ENCODE measurements around the gene GPR107. TPM values are rescaled to one million over a fixed set of nuclear protein-coding genes. Genes with fewer than 3 reads are reported as not detected.
A peak's percentile ranks its signal among the peaks of the same experiment; 100 is the strongest.

Gene GPR107
- polyA plus RNA-seq, 3 donors = 6.0 to 22.6 (median 6.0) TPM

DNA sequence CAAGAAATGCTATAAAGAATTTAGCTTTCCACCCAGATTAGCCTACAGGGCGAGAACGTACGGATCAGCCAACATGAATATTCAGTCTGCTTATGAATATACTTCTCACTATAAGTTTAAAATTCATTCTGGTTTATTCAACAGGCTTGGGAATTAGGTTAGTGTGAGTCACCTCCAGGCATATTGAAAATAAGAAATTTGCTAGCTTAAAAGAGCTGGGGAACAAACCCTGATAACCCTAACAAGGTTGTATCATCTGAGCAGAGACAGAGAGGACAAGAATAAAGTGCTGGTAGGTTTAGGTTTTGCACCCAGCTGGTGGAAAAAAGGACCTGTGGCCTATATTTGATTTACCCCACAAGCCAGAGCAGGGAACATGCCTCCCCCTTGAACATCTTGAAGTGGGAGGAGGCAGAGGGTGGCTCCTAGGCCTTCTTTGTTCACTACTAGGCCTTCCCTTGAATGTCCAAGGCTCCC, 23.0 kb upstream of the GPR107 start:
- Mint-ChIP-seq H3K9me3 (peaks cover 0 to 8% (median 4%) of the 10 kb centered on the region in 7 donors), H3K4me3 (no peak overlapping the region), H3K27me3 (ENCODE audit: low read depth in 3 of 3) (no peaks in the 10 kb centered on the region), H3K4me1 (peaks cover 93% of the 10 kb centered on the region), H3K27ac (peak overlapping the region; percentile 12 to 88 (median 74)), H3K36me3 (peaks cover 13 to 22% of the 10 kb centered on the region in 2 donors)
- DNase-seq = no peak
- H3K4me2 ChIP-seq (replicated peaks; ENCODE audit: extremely low read depth, low read length, poor library complexity, severe bottlenecking) = no peak overlapping the region
- peaks cover 100% of the 10 kb centered on the region for H3K79me2 ChIP-seq (ENCODE audit: insufficient read depth, low read length)
- no CpG with 5 or more reads among the region's 3 CpGs for WGBS (ENCODE audit: insufficient coverage)
- H3K36me3 ChIP-seq (replicated peaks in 1 of 2; ENCODE audit: control insufficient read depth in 1 of 2, insufficient read depth in 2 of 2, low read length in 2 of 2) = no peaks in the 10 kb centered on the region
- no peak overlapping the region for H2AFZ ChIP-seq (ENCODE audit: insufficient read depth, low read depth, low read length, poor library complexity, severe bottlenecking)
- peak overlapping the region; percentile 5 to 60 for H3K27ac ChIP-seq (ENCODE audit: low read depth in 1 of 2, low read length in 2 of 2)
- intact Hi-C loops (cut with micrococcal nuclease) = loop anchor here (5.0 kb wide), 1 partner anchor 33 kb away; no protein-coding TSS in a partner anchor
- peaks cover 95% of the 10 kb centered on the region for H4K20me1 ChIP-seq (ENCODE audit: insufficient read depth, low read length)
- peaks cover 0 to 2% of the 10 kb centered on the region in 2 donors for H3K9me3 ChIP-seq (replicated peaks in 1 of 2; ENCODE audit: control insufficient read depth in 1 of 2, insufficient read depth in 1 of 2, low read length in 2 of 2)
- TF ChIP-seq, protein P1, sequence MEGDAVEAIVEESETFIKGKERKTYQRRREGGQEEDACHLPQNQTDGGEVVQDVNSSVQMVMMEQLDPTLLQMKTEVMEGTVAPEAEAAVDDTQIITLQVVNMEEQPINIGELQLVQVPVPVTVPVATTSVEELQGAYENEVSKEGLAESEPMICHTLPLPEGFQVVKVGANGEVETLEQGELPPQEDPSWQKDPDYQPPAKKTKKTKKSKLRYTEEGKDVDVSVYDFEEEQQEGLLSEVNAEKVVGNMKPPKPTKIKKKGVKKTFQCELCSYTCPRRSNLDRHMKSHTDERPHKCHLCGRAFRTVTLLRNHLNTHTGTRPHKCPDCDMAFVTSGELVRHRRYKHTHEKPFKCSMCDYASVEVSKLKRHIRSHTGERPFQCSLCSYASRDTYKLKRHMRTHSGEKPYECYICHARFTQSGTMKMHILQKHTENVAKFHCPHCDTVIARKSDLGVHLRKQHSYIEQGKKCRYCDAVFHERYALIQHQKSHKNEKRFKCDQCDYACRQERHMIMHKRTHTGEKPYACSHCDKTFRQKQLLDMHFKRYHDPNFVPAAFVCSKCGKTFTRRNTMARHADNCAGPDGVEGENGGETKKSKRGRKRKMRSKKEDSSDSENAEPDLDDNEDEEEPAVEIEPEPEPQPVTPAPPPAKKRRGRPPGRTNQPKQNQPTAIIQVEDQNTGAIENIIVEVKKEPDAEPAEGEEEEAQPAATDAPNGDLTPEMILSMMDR (IDR thresholded peaks at IDR 0.05) = no peak
- peaks cover 79 to 87% of the 10 kb centered on the region in 2 donors for H3K4me1 ChIP-seq (ENCODE audit: control insufficient read depth in 1 of 2, insufficient read depth in 2 of 2, low read length in 2 of 2)
- H3K4me3 ChIP-seq (replicated peaks in 1 of 3; ENCODE audit: low read depth in 2 of 3, low read length in 3 of 3) = no peak overlapping the region
- H3K9ac ChIP-seq (ENCODE audit: insufficient read depth, low read length, poor library complexity, severe bottlenecking) = no peak overlapping the region
- no peaks in the 10 kb centered on the region for H3K27me3 ChIP-seq (ENCODE audit: control insufficient read depth in 2 of 2, insufficient read depth in 2 of 2, low read length in 2 of 2)

DNA sequence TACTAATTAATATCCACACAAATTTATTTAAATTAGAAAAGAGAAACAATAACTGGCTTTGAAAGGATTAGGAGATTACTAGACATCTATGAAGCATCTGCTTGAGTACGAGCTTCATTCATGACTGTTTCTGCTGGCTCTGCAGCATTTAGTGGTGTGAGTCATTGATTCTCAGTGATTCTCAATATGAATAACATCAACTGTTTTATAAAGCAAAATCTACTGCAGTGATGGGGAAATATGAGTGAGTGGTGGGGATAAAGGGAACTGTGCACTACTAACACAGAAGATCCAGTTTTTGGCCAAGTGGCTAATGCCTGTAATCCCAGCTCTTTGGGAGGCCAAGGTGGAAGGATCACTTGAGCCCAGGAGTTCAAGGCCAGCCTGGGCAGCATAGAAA, 19.1 kb upstream of the GPR107 start:
- Histone ChIP-seq H4K20me1 (ENCODE audit: insufficient read depth, low read length) (peaks cover 98% of the 10 kb centered on the region), H3K9ac (ENCODE audit: insufficient read depth, low read length, poor library complexity, severe bottlenecking) (no peak overlapping the region), H3K4me3 (replicated peaks in 1 of 3; ENCODE audit: low read depth in 2 of 3, low read length in 3 of 3) (no peak overlapping the region), H3K9me3 (replicated peaks in 1 of 2; ENCODE audit: control insufficient read depth in 1 of 2, insufficient read depth in 1 of 2, low read length in 2 of 2) (no peaks in the 10 kb centered on the region), H2AFZ (ENCODE audit: insufficient read depth, low read depth, low read length, poor library complexity, severe bottlenecking) (no peak overlapping the region), H3K27ac (ENCODE audit: low read depth in 1 of 2, low read length in 2 of 2) (peak overlapping the region; percentile 68 to 81), H3K36me3 (replicated peaks in 1 of 2; ENCODE audit: control insufficient read depth in 1 of 2, insufficient read depth in 2 of 2, low read length in 2 of 2) (no peaks in the 10 kb centered on the region), H3K27me3 (ENCODE audit: control insufficient read depth in 2 of 2, insufficient read depth in 2 of 2, low read length in 2 of 2) (no peaks in the 10 kb centered on the region), H3K4me1 (ENCODE audit: control insufficient read depth in 1 of 2, insufficient read depth in 2 of 2, low read length in 2 of 2) (peaks cover 77 to 89% of the 10 kb centered on the region in 2 donors), H3K79me2 (ENCODE audit: insufficient read depth, low read length) (peaks cover 100% of the 10 kb centered on the region), H3K4me2 (replicated peaks; ENCODE audit: extremely low read depth, low read length, poor library complexity, severe bottlenecking) (no peak overlapping the region)
- TF ChIP-seq, protein P1 (IDR thresholded peaks at IDR 0.05) = no peak
- H3K4me3 Mint-ChIP-seq = peak overlapping the region in 1 of 2 donors; percentile 24
- peaks cover 3 to 10% of the 10 kb centered on the region in 2 donors for H3K36me3 Mint-ChIP-seq
- H3K27ac Mint-ChIP-seq = peak overlapping the region; percentile 80 to 96 (median 93)
- peak; percentile 73 to 87 (median 85) for DNase-seq
- peaks cover 90% of the 10 kb centered on the region for H3K4me1 Mint-ChIP-seq
- intact Hi-C loops (cut with micrococcal nuclease) = loop anchor here (5.0 kb wide), 1 partner anchor 37 kb away; no protein-coding TSS in a partner anchor
- no CpG with 5 or more reads among the region's 1 CpG for WGBS (ENCODE audit: insufficient coverage)
- no peaks in the 10 kb centered on the region for H3K27me3 Mint-ChIP-seq (ENCODE audit: low read depth in 3 of 3)
- peaks cover 0 to 4% (median 0%) of the 10 kb centered on the region in 7 donors for H3K9me3 Mint-ChIP-seq
